Mucosa of rectum (tissue), 2 donors: Measurements from ENCODE around the gene C1orf53.
A peak's percentile ranks its signal among the peaks of the same experiment; 100 is the strongest.
"Not testable (repeated sequence)": the region's sequence is repeated elsewhere in the genome, so short reads cannot be mapped to it uniquely, and the experiment has no call there.

ENCODE experiments used
- H3K27ac ChIP-seq, 2 donors: one replicate each; pipeline ENCODE4 v1.7.0; 2013; ENCODE audit warnings: inconsistent platforms in 2 of 2, low read depth in 2 of 2, low read length in 2 of 2
- H3K27me3 ChIP-seq, 2 donors: one replicate each; pipeline ENCODE4 v1.7.0; 2013; ENCODE audit warnings: low read length in 2 of 2; ENCODE audit not compliant: control insufficient read depth in 2 of 2, insufficient read depth in 2 of 2
- H3K36me3 ChIP-seq, 2 donors: one replicate each; pipeline ENCODE4 v1.7.0; 2013; ENCODE audit warnings: low read length in 2 of 2; ENCODE audit not compliant: control insufficient read depth in 2 of 2, insufficient read depth in 2 of 2
- H3K4me1 ChIP-seq, 2 donors: one replicate each; pipeline ENCODE4 v1.7.0; 2013; ENCODE audit warnings: low read length in 2 of 2, mild to moderate bottlenecking in 1 of 2; ENCODE audit not compliant: control insufficient read depth in 2 of 2, insufficient read depth in 2 of 2
- H3K4me3 ChIP-seq, 2 donors: one replicate each; pipeline ENCODE4 v1.7.0; 2013; ENCODE audit warnings: low read length in 2 of 2
- H3K9ac ChIP-seq, 2 donors: one replicate each; pipeline ENCODE4 v1.7.0; 2013; ENCODE audit warnings: low read length in 2 of 2, low read depth in 1 of 2, mild to moderate bottlenecking in 1 of 2
- H3K9me3 ChIP-seq, 2 donors: one replicate each; pipeline ENCODE4 v1.7.0; 2013; ENCODE audit warnings: low read length in 2 of 2; ENCODE audit not compliant: control insufficient read depth in 2 of 2
- donor health status: healthy.
- donor health status: Normal muscosa, but diverticular disease.

The C1orf53 gene

GRCh38 chr1:197902454-197903195 lies at the start of gene C1orf53:
Gene C1orf53, plus strand, starts transcription at chr1:197902630. Its CDS starts 20 bp downstream, at chr1:197902650.
- Histone ChIP-seq H3K36me3 (no peaks in the 10 kb centered on the region), H3K27ac (peak within 1 kb of the TSS; percentile 87 to 88), H3K9ac (peak within 1 kb of the TSS; percentile 82), H3K27me3 (peaks cover 8 to 10% of the 10 kb centered on the region in 2 donors), H3K9me3 (no peaks in the 10 kb centered on the region), H3K4me3 (peak within 1 kb of the TSS; percentile 87 to 92), H3K4me1 (peaks cover 5% of the 10 kb centered on the region in 2 donors)

- H3K9me3 ChIP-seq = not testable (repeated sequence)
Observed at GRCh38 chr1:197855751-197856150, 46.7 kb upstream of the C1orf53 start.

GRCh38 chr1:197857477-197857876 lies 45.0 kb upstream of the C1orf53 start:
- Histone ChIP-seq H3K36me3 (no peaks in the 10 kb centered on the region), H3K4me1 (peaks cover 2 to 5% of the 10 kb centered on the region in 2 donors), H3K27me3 (no peaks in the 10 kb centered on the region), H3K27ac (no peak overlapping the region), H3K4me3 (no peak overlapping the region), H3K9ac (no peak overlapping the region), H3K9me3 (no peaks in the 10 kb centered on the region)

More at GRCh38 chr1:197855751-197856150, 46.7 kb upstream of the C1orf53 start:
- H3K4me3 ChIP-seq, H3K9ac ChIP-seq, H3K4me1 ChIP-seq, H3K36me3 ChIP-seq, H3K27me3 ChIP-seq, H3K27ac ChIP-seq: not testable (repeated sequence)

GRCh38 chr1:197859024-197859423 lies 43.4 kb upstream of the C1orf53 start:
- Histone ChIP-seq H3K4me1 (peaks cover 2 to 5% of the 10 kb centered on the region in 2 donors), H3K27ac (no peak overlapping the region), H3K9ac (no peak overlapping the region), H3K9me3 (no peaks in the 10 kb centered on the region), H3K36me3 (no peaks in the 10 kb centered on the region), H3K27me3 (no peaks in the 10 kb centered on the region), H3K4me3 (no peak overlapping the region)

GRCh38 chr1:197862221-197862620 lies 40.2 kb upstream of the C1orf53 start:
- no peak overlapping the region for H3K4me3 ChIP-seq
- H3K9me3 ChIP-seq = no peaks in the 10 kb centered on the region
- H3K27ac ChIP-seq = no peak overlapping the region
- H3K36me3 ChIP-seq = no peaks in the 10 kb centered on the region
- no peaks in the 10 kb centered on the region for H3K27me3 ChIP-seq
- H3K9ac ChIP-seq = no peak overlapping the region
- peaks cover 2 to 5% of the 10 kb centered on the region in 2 donors for H3K4me1 ChIP-seq

GRCh38 chr1:197862671-197863070 lies 39.8 kb upstream of the C1orf53 start:
- H3K9ac ChIP-seq = no peak overlapping the region
- H3K4me1 ChIP-seq = peaks cover 2 to 5% of the 10 kb centered on the region in 2 donors
- H3K9me3 ChIP-seq = no peaks in the 10 kb centered on the region
- H3K4me3 ChIP-seq = no peak overlapping the region
- H3K27me3 ChIP-seq = no peaks in the 10 kb centered on the region
- no peaks in the 10 kb centered on the region for H3K36me3 ChIP-seq
- no peak overlapping the region for H3K27ac ChIP-seq

GRCh38 chr1:197865809-197866208 lies 36.6 kb upstream of the C1orf53 start:
- Histone ChIP-seq H3K4me1 (no peaks in the 10 kb centered on the region), H3K4me3 (no peak overlapping the region), H3K9ac (no peak overlapping the region), H3K27ac (no peak overlapping the region), H3K9me3 (no peaks in the 10 kb centered on the region), H3K27me3 (no peaks in the 10 kb centered on the region), H3K36me3 (no peaks in the 10 kb centered on the region)

- H3K27me3 ChIP-seq = no peaks in the 10 kb centered on the region
- no peaks in the 10 kb centered on the region for H3K4me1 ChIP-seq
- H3K27ac ChIP-seq = no peak overlapping the region
- no peak overlapping the region for H3K4me3 ChIP-seq
- H3K9ac ChIP-seq = no peak overlapping the region
- no peaks in the 10 kb centered on the region for H3K9me3 ChIP-seq
- no peaks in the 10 kb centered on the region for H3K36me3 ChIP-seq
Observed at GRCh38 chr1:197868751-197869489, 33.5 kb upstream of the C1orf53 start.

- H3K4me3 ChIP-seq = no peak overlapping the region
- no peak overlapping the region for H3K27ac ChIP-seq
- no peaks in the 10 kb centered on the region for H3K27me3 ChIP-seq
- no peaks in the 10 kb centered on the region for H3K9me3 ChIP-seq
- H3K4me1 ChIP-seq = no peaks in the 10 kb centered on the region
- H3K9ac ChIP-seq = no peak overlapping the region
- no peaks in the 10 kb centered on the region for H3K36me3 ChIP-seq
Observed at GRCh38 chr1:197869490-197870077, 32.8 kb upstream of the C1orf53 start.

- Histone ChIP-seq H3K36me3 (no peaks in the 10 kb centered on the region), H3K4me1 (no peaks in the 10 kb centered on the region), H3K27ac (no peak overlapping the region), H3K9me3 (no peaks in the 10 kb centered on the region), H3K4me3 (no peak overlapping the region), H3K9ac (no peak overlapping the region), H3K27me3 (no peaks in the 10 kb centered on the region)
Observed at GRCh38 chr1:197876894-197877293, 25.5 kb upstream of the C1orf53 start.
